HG03066 (cell line): ENCODE results near the gene KIF16B.
"Not testable (repeated sequence)": the region's sequence is repeated elsewhere in the genome, so short reads cannot be mapped to it uniquely, and the experiment has no call there.

Experiments used
- ATAC-seq: cut with Tn5 transposase; IDR thresholded peaks from one replicate; pipeline ENCODE4 v1.9.1; 2021; ENCODE audit warnings: low read depth; ENCODE audit not compliant: unreplicated experiment

The KIF16B gene

GRCh38 chr20:16596404-16596803 lies 23.2 kb upstream of the KIF16B start:
- ATAC-seq: not testable (repeated sequence)

GRCh38 chr20:16595376-16595775 lies 22.1 kb upstream of the KIF16B start:
- ATAC-seq: no peak

GRCh38 chr20:16590041-16590633 lies 16.9 kb upstream of the KIF16B start:
- no peak for ATAC-seq

- ATAC-seq: no peak
These were observed 16.4 kb upstream of the KIF16B start for GRCh38 chr20:16589623-16590022.

GRCh38 chr20:16588241-16588640 lies 15.0 kb upstream of the KIF16B start:
- no peak for ATAC-seq

GRCh38 chr20:16587066-16587465 lies 13.8 kb upstream of the KIF16B start:
- no peak for ATAC-seq

GRCh38 chr20:16583474-16583873 lies 10.2 kb upstream of the KIF16B start:
- ATAC-seq: no peak

- no peak for ATAC-seq
These were observed 8.0 kb upstream of the KIF16B start for GRCh38 chr20:16581241-16581640.

GRCh38 chr20:16580620-16581019 lies 7.4 kb upstream of the KIF16B start:
- ATAC-seq: no peak

- no peak for ATAC-seq
These were observed 6.9 kb upstream of the KIF16B start for GRCh38 chr20:16580147-16580546.

- no peak for ATAC-seq
These were observed 3.0 kb upstream of the KIF16B start for GRCh38 chr20:16576219-16576618.

GRCh38 chr20:16575390-16576140 lies 2.3 kb upstream of the KIF16B start:
- no peak for ATAC-seq

- peak; percentile 80 for ATAC-seq
These were observed 1.6 kb upstream of the KIF16B start for GRCh38 chr20:16574656-16575355.

- ATAC-seq: no peak
These were observed 1.9 kb downstream of the KIF16B start for GRCh38 chr20:16571333-16571732.

- no peak for ATAC-seq
These were observed 3.7 kb downstream of the KIF16B start for GRCh38 chr20:16569246-16570153.

GRCh38 chr20:16566080-16566479 lies 7.2 kb downstream of the KIF16B start:
- no peak for ATAC-seq

- ATAC-seq: not testable (repeated sequence)
These were observed 9.2 kb downstream of the KIF16B start for GRCh38 chr20:16564079-16564478.

- no peak for ATAC-seq
These were observed 10.0 kb downstream of the KIF16B start for GRCh38 chr20:16563066-16563806.

GRCh38 chr20:16562259-16562658 lies 11.0 kb downstream of the KIF16B start:
- no peak for ATAC-seq

- ATAC-seq: no peak
These were observed 12.6 kb downstream of the KIF16B start for GRCh38 chr20:16560661-16561060.
